ENCODE measurements around the gene IL4R. TPM values are rescaled to one million over a fixed set of nuclear protein-coding genes. Genes with fewer than 3 reads are reported as not detected.

The IL4R gene
- total and polyA plus RNA-seq, 2 of the 13 experiments (the other 11 are each of a cell fraction or from before 2014, with no cell fraction given) = 15.9 to 49.6 TPM

DNA sequence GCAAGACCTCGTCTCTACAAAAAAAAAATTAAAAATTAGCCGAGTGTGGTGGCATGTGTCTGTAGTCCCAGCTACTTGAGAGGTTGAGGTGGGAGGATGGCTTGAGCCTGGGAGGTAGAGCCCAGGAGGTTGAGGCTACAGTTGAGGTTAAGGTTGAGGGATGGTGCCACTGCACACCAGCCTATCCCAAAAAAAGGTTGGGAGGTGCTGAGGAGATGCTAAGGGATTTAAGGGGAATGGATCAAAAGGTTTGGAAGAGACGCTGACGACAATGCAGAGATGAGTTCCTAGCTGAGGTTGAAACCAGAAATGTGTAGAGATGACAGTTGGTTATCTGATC, 40.5 kb upstream of the IL4R start (continued):
- 0 out of 2 replicates have a peak, but pooled peaks have one; percentile 66 for TF ChIP-seq ZNF251 (CRISPR knock-in tag; IDR thresholded peaks at IDR 0.05)

DNA sequence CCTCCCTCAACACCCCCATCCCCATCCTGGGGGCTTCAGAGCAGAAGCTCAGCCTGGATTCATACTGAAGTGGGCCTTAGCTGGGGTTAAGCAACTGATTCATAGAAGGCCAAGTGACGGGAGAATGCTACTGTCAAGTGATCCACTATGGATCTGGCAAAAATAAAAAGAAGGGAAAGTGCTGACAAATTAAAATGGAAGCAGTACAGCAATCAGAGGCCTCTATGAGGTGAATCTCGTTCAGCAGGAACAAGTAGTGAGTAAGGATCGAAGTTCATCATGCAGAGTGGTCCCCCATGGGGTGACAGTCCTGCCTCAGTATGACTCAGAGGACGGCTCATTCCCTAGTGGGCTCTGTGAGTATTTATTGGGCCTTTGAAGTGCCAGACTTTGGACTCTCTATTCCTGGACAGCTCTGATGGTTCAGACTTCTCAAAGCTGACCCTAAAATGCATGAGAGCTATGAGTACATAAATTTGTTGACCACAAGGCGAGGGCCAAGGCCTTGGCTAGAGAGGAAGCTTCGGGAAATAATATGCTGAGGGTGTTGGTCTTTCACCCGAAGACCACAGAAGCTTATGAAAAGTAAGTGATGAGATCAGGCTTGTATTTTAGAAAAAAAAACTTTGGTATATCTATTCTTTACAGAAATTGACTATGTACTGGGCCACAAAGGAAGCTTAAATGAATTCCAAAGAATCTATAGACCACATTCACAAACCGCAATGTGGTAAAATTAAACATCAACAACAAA, 39.9 kb upstream of the IL4R start:
- in situ Hi-C loops (cut with HindIII; ENCODE audit: extremely low pct_ligation_motif_present, low pct_unique_long_range_greater_than_20kb) = no loop called here
- ChIA-PET POLR2A (interaction anchor here (0.7 to 2.2 kb wide), 12 partner anchors 9 to 70 kb away, joined by 3 to 14 read pairs (median 4); partner anchors contain the start of gene KDM8), CTCF (ENCODE audit: low intra/inter-chr PET ratio, low total read pairs) (no interaction called here)
- peak; percentile 100 for DNase-seq (ENCODE audit: low spot score)
- FAIRE-seq = peak; percentile 98
- Histone ChIP-seq H3K4me2 (ENCODE audit: low read depth, low read length) (peak overlapping the region; percentile 86), H3K9ac (ENCODE audit: insufficient read depth, low read depth, low read length) (peak overlapping the region; percentile 71), H3K4me3 (replicated peaks in 1 of 3; ENCODE audit: insufficient read depth in 1 of 3, low read depth in 2 of 3, low read length in 3 of 3) (peak overlapping the region; percentile 9 to 55 (median 24); a peak in 4 of 6 replicates), H3K27me3 (ENCODE audit: control insufficient read depth in 1 of 2, insufficient read depth in 2 of 2, low read length in 2 of 2) (no peaks in the 10 kb centered on the region), H4K20me1 (ENCODE audit: insufficient read depth, low read length) (no peaks in the 10 kb centered on the region), H3K79me2 (ENCODE audit: insufficient read depth, low read length) (peaks cover 22% of the 10 kb centered on the region), H3K9me3 (ENCODE audit: low read length) (no peaks in the 10 kb centered on the region), H3K36me3 (replicated peaks in 1 of 2; ENCODE audit: control insufficient read depth in 1 of 2, insufficient read depth in 2 of 2, low read length in 2 of 2) (no peaks in the 10 kb centered on the region), H2AFZ (ENCODE audit: low read length) (no peak overlapping the region), H3K4me1 (ENCODE audit: insufficient read depth, low read length) (peaks cover 62% of the 10 kb centered on the region), H3K27ac (ENCODE audit: extremely low read length, insufficient read depth, low read length) (peak overlapping the region; percentile 96)
- intact Hi-C loops (cut with micrococcal nuclease; ENCODE audit: unreplicated experiment) = loop anchor here (1.0 kb wide), 3 partner anchors 10 to 90 kb away; partner anchors contain the start of gene IL4R
- BruUV-seq (replicated peaks) = no TSS peak
- 5% methylated on average over 8 of the region's 8 CpGs for WGBS (ENCODE audit: low lambda C conversion rate)
- ATAC-seq = peak; percentile 98
- TF ChIP-seq CEBPG (CRISPR knock-in tag; IDR thresholded peaks at IDR 0.05) (peak; percentile 71), HDAC1 (CRISPR knock-in tag; IDR thresholded peaks at IDR 0.05) (peak; percentile 95), EP300 (IDR thresholded peaks at IDR 0.05; ENCODE audit: low read depth in 2 of 2, low read length in 2 of 2) (peak; percentile 97 to 98), EP300 (CRISPR knock-in tag; IDR thresholded peaks at IDR 0.05; ENCODE audit: borderline replicate concordance) (peak; percentile 96), ZNF644 (CRISPR knock-in tag; IDR thresholded peaks at IDR 0.05; ENCODE audit: low read depth) (peak; percentile 93; the same call in 1 of the 2 replicates), HMGA1 (CRISPR knock-in tag; conservative IDR thresholded peaks at IDR 0.05) (no peak), ZNF143 (CRISPR knock-in tag; IDR thresholded peaks at IDR 0.05) (peak; percentile 55; the same call in 1 of the 2 replicates), JARID2 (CRISPR knock-in tag; IDR thresholded peaks at IDR 0.05; ENCODE audit: insufficient replicate concordance) (no peak)
- TF ChIP-seq, protein P1, sequence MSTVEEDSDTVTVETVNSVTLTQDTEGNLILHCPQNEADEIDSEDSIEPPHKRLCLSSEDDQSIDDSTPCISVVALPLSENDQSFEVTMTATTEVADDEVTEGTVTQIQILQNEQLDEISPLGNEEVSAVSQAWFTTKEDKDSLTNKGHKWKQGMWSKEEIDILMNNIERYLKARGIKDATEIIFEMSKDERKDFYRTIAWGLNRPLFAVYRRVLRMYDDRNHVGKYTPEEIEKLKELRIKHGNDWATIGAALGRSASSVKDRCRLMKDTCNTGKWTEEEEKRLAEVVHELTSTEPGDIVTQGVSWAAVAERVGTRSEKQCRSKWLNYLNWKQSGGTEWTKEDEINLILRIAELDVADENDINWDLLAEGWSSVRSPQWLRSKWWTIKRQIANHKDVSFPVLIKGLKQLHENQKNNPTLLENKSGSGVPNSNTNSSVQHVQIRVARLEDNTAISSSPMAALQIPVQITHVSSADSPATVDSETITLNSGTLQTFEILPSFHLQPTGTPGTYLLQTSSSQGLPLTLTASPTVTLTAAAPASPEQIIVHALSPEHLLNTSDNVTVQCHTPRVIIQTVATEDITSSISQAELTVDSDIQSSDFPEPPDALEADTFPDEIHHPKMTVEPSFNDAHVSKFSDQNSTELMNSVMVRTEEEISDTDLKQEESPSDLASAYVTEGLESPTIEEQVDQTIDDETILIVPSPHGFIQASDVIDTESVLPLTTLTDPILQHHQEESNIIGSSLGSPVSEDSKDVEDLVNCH (CRISPR knock-in tag; IDR thresholded peaks at IDR 0.05) = no peak
- TF ChIP-seq, protein P2, sequence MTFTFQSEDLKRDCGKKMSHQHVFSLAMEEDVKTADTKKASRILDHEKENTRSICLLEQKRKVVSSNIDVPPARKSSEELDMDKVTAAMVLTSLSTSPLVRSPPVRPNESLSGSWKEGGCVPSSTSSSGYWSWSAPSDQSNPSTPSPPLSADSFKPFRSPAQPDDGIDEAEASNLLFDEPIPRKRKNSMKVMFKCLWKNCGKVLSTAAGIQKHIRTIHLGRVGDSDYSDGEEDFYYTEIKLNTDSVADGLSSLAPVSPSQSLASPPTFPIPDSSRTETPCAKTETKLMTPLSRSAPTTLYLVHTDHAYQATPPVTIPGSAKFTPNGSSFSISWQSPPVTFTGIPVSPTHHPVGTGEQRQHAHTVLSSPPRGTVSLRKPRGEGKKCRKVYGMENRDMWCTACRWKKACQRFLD (CRISPR knock-in tag; IDR thresholded peaks at IDR 0.05; ENCODE audit: borderline replicate concordance) = no peak; the same call in 1 of the 2 replicates
- TF ChIP-seq, protein P3, sequence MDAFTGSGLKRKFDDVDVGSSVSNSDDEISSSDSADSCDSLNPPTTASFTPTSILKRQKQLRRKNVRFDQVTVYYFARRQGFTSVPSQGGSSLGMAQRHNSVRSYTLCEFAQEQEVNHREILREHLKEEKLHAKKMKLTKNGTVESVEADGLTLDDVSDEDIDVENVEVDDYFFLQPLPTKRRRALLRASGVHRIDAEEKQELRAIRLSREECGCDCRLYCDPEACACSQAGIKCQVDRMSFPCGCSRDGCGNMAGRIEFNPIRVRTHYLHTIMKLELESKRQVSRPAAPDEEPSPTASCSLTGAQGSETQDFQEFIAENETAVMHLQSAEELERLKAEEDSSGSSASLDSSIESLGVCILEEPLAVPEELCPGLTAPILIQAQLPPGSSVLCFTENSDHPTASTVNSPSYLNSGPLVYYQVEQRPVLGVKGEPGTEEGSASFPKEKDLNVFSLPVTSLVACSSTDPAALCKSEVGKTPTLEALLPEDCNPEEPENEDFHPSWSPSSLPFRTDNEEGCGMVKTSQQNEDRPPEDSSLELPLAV (CRISPR knock-in tag; conservative IDR thresholded peaks at IDR 0.05; ENCODE audit: low read depth) = no peak
- TF ChIP-seq, protein P4, sequence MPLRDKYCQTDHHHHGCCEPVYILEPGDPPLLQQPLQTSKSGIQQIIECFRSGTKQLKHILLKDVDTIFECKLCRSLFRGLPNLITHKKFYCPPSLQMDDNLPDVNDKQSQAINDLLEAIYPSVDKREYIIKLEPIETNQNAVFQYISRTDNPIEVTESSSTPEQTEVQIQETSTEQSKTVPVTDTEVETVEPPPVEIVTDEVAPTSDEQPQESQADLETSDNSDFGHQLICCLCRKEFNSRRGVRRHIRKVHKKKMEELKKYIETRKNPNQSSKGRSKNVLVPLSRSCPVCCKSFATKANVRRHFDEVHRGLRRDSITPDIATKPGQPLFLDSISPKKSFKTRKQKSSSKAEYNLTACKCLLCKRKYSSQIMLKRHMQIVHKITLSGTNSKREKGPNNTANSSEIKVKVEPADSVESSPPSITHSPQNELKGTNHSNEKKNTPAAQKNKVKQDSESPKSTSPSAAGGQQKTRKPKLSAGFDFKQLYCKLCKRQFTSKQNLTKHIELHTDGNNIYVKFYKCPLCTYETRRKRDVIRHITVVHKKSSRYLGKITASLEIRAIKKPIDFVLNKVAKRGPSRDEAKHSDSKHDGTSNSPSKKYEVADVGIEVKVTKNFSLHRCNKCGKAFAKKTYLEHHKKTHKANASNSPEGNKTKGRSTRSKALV (CRISPR knock-in tag; IDR thresholded peaks at IDR 0.05) = peak; percentile 89

Data from HepG2 (cell line).